ENCODE data around the gene SLC46A3.

DNA sequence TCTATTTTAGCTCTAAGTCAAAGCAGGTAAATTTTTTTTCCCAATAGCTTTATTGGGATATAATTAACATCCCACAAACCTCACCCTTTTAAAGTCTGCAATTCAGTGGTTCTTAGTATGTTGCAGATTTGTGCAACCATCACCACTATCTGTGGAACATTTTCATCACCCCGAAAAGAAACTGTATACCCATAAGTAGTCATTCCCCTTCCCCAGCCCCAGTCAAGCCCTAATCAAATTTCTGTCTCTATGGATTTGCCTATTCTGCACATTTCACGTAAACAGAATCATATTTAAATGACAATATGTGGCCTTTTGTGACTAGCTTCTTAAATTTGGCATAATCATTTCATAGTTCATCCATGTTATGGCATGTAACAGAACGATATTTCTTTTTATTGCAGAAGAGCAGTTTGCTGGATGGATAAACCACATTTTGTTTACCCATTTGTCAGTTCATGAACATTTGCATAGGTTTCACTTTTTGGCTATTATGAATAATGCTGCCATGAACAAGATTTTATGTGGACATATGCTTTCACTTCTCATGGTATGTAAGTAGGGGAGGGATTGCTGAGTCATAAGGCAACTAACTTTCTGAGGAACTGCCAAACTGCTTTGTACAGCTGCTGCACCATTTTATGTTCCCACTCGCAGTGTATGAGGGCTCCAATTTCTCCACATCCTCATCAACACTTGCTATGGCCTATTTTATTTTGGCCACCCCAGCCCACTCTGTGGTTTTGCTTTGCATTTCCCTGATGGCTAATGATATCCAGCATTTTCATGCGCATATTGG is 10.9 kb downstream of the SLC46A3 start:
- TF ChIP-seq ZFP3 (tag by site-specific recombination; IDR thresholded peaks at IDR 0.05; ENCODE audit: low read depth) = no peak
- TF ChIP-seq ZNF639 (tag by site-specific recombination; IDR thresholded peaks at IDR 0.05) = no peak
